Measurements from ENCODE around the gene MRPS34. TPM values are rescaled to one million over a fixed set of nuclear protein-coding genes. Genes with fewer than 3 reads are reported as not detected.

MRPS34 gene
- total RNA-seq, 3 donors from 2014 or later: 89.1 to 107 (median 91.0) TPM

DNA sequence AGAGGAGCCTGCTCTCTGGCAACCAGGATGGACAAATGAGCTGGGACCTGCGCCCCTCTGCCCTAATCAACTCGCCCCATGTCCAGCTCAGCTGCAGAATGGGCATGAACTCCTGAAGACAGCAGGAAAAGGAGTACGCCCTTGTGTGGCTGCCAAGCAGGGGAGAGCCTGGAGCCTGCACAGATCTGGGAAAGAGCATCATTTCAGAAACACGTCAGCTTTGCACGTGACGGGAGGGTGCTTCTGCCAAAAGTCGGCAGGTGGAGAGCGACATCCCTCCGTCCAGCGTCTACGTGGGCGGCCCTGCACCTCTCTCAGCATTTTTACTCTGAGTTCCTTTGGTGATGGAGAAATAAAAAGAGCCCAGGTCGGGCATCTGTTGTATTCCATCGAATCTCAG lies 20.1 kb downstream of the MRPS34 start:
- H3K9me3 ChIP-seq: no peaks in the 10 kb centered on the region
- intact Hi-C loops (cut with DNase I, micrococcal nuclease): no loop called here
- H3K4me1 ChIP-seq (ENCODE audit: low read depth): peaks cover 13% of the 10 kb centered on the region
- no peak for DNase-seq
- ATAC-seq: no peak
- no peak overlapping the region for H3K4me3 ChIP-seq
- TF ChIP-seq, protein P1, sequence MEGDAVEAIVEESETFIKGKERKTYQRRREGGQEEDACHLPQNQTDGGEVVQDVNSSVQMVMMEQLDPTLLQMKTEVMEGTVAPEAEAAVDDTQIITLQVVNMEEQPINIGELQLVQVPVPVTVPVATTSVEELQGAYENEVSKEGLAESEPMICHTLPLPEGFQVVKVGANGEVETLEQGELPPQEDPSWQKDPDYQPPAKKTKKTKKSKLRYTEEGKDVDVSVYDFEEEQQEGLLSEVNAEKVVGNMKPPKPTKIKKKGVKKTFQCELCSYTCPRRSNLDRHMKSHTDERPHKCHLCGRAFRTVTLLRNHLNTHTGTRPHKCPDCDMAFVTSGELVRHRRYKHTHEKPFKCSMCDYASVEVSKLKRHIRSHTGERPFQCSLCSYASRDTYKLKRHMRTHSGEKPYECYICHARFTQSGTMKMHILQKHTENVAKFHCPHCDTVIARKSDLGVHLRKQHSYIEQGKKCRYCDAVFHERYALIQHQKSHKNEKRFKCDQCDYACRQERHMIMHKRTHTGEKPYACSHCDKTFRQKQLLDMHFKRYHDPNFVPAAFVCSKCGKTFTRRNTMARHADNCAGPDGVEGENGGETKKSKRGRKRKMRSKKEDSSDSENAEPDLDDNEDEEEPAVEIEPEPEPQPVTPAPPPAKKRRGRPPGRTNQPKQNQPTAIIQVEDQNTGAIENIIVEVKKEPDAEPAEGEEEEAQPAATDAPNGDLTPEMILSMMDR (IDR thresholded peaks at IDR 0.05): no peak
- peaks cover 3% of the 10 kb centered on the region for H3K36me3 ChIP-seq (ENCODE audit: low read depth)

DNA sequence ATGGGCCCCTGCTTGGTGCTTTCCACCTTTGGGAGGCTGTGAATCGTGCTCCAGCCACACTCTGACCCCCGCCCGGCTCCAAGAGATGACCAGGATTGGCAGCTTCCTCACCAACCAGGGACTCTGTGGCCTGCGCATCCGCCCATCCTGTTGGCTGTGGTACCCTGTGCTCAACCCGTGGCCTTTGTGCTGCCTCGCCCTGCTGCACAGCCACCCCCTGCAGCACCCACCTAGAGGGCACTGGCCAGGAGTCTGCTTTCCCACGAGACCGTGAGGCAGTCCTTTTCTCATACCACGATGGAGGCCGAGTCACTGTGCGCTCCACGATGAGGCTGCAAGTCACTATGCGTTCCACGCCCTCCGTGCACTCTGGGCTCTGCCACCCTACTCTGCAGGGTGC lies 21.0 kb downstream of the MRPS34 start:
- Histone ChIP-seq H3K36me3 (ENCODE audit: low read depth) (peaks cover 9% of the 10 kb centered on the region), H3K9me3 (no peaks in the 10 kb centered on the region), H3K4me3 (no peak overlapping the region), H3K4me1 (ENCODE audit: low read depth) (peaks cover 4% of the 10 kb centered on the region)
- TF ChIP-seq, protein P1 (IDR thresholded peaks at IDR 0.05): no peak
- DNase-seq: no peak
- intact Hi-C loops (cut with DNase I, micrococcal nuclease): no loop called here
- no peak for ATAC-seq

DNA sequence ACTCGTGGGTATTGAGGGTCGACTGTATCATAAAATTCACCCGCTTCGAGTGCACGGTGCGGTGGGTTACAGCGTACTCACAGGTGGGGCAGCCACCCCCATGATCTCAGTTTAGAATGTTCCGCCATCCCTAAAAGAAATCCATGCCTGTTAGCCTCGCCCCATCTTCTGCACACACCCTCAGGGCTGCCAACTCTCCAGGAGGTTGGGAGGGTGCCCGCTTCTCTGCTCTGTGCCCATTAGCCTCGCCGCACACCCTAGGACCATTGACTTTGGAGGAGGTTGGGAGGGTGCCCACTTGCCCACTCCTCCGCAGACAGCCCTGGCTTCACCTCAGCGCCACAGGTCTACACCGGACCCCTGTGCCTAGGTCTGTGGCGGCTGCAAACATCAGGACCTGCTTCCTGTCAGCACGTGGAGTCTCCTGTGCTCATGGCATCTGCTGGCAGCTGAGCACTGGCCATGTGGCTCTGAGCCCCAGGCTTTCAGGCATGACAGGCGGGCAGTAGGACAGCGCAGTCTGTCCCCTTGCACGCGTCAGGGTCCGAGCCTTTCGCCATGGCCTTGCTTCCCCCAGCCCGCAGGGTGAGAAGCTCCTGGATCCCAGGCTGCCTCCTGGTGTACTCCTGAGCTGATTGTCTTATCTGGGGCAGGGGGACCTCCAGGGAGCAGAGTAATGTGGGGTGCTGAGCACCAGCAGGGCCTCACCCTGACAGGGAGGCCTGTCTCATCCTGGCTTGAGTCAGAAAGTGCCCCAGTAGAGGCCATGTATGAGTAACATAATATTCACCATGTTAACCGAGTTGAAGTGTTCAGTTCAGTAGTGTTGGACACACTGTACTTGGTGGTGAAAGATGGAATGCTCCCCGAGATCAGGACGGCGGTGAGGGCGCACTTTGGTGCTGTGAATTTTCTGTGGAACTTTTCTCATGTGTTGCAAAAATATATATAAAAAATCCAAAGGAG lies 23.5 kb downstream of the MRPS34 start:
- Histone ChIP-seq H3K36me3 (ENCODE audit: low read depth) (peaks cover 9% of the 10 kb centered on the region), H3K4me3 (no peak overlapping the region), H3K4me1 (ENCODE audit: low read depth) (no peaks in the 10 kb centered on the region), H3K9me3 (no peaks in the 10 kb centered on the region)
- no peak for ATAC-seq
- TF ChIP-seq, protein P1 (IDR thresholded peaks at IDR 0.05): no peak
- intact Hi-C loops (cut with DNase I, micrococcal nuclease): no loop called here
- DNase-seq: no peak

DNA sequence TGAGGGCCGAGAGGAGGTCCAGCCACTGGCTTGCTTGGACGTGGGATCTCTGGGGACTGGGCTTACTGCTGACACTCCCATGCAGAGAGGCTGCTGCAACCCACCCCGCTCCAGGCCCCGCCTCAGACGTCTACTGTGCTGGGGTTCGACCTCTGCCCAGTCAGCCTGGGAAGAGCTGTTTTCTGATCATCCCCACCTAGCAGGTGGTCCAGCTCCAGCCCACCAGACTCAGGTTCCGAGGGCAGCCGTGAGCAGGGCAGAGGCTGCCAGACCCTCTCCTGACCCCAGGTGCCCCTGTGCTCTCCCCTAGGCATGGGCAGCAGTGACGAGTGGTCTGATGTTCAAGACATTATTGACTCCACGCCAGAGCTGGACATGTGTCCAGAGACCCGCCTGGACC lies 25.0 kb downstream of the MRPS34 start:
- Histone ChIP-seq H3K36me3 (ENCODE audit: low read depth) (peaks cover 9% of the 10 kb centered on the region), H3K4me1 (ENCODE audit: low read depth) (no peaks in the 10 kb centered on the region), H3K9me3 (no peaks in the 10 kb centered on the region), H3K4me3 (no peak overlapping the region)
- no peak for DNase-seq
- intact Hi-C loops (cut with DNase I, micrococcal nuclease): no loop called here
- no peak for ATAC-seq
- TF ChIP-seq, protein P1 (IDR thresholded peaks at IDR 0.05): no peak

DNA sequence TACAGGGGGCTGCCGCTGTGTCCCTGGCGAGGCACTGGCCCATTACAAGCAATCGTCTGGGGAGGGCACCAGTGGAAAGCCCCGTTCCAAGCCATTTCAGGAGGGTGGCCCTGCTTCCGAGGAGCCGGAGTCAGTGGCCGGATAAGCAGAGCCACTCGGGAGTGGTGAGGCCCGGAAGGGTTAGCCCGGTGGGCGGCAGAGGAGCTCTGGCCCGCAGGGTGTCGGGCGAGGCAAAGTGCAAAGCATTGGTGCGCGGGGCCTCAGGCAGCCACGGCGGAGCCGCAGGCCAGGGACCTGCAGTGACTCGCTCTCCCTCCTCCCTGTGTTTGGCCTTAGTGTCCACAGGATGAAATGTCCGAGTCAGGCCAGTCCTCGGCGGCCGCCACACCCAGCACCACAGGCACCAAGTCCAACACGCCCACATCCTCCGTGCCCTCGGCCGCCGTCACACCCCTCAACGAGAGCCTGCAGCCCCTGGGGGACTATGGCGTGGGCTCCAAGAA lies 26.2 kb downstream of the MRPS34 start:
- no peak for DNase-seq
- ATAC-seq: no peak
- no peak overlapping the region for H3K4me3 ChIP-seq
- H3K9me3 ChIP-seq: no peaks in the 10 kb centered on the region
- intact Hi-C loops (cut with DNase I, micrococcal nuclease): no loop called here
- TF ChIP-seq, protein P1 (IDR thresholded peaks at IDR 0.05): no peak
- H3K4me1 ChIP-seq (ENCODE audit: low read depth): no peaks in the 10 kb centered on the region
- peaks cover 9% of the 10 kb centered on the region for H3K36me3 ChIP-seq (ENCODE audit: low read depth)
